ENCODE results near the gene NRDC. TPM values are rescaled to one million over a fixed set of nuclear protein-coding genes. Genes with fewer than 3 reads are reported as not detected.

The NRDC gene
- total RNA-seq, 1 experiment from 2014 or later: 147 TPM

DNA sequence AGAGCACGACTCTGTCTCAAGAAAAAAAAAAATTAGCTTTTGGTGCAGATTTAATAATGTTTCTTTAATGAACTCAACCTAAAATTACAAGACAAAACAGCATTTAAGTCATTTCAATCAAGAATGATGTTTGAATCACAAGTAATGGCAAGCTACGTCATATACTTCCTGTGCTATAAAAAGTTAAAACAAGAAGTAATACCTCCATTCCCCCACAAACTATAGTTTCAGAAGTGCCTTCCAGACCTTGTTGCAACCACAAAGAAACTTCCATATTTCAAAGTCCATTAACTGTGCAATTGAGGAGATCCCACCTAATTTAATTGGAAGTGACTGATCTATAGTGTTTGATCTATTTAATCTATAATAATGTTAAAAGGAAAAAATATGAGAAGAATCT is 15.1 kb downstream of the NRDC start:
- H4K8ac ChIP-seq (replicated peaks; ENCODE audit: insufficient read length, low read depth, low read length): no peak overlapping the region
- H3K9ac ChIP-seq (ENCODE audit: extremely low read depth, insufficient read length, low read length): no peak overlapping the region
- no peak overlapping the region for H4K91ac ChIP-seq (ENCODE audit: insufficient read length, low read depth, low read length)
- H3K79me1 ChIP-seq (ENCODE audit: insufficient read depth, low read depth, low read length, poor library complexity, severe bottlenecking): peaks cover 14% of the 10 kb centered on the region
- no peak overlapping the region for H3K56ac ChIP-seq (ENCODE audit: insufficient read length, low read depth, low read length)
- H2AFZ ChIP-seq (ENCODE audit: low read length): no peak overlapping the region
- H3K9me3 ChIP-seq (ENCODE audit: control insufficient read depth, low read depth, low read length): no peaks in the 10 kb centered on the region
- H3T11ph ChIP-seq (ENCODE audit: low read length): no peak overlapping the region
- H3K4me2 ChIP-seq (ENCODE audit: insufficient read depth, insufficient read length, low read length): no peak overlapping the region
- no peaks in the 10 kb centered on the region for H4K20me1 ChIP-seq (ENCODE audit: control insufficient read depth, insufficient read depth, insufficient read length)
- no peak for DNase-seq
- TF ChIP-seq, protein P1, sequence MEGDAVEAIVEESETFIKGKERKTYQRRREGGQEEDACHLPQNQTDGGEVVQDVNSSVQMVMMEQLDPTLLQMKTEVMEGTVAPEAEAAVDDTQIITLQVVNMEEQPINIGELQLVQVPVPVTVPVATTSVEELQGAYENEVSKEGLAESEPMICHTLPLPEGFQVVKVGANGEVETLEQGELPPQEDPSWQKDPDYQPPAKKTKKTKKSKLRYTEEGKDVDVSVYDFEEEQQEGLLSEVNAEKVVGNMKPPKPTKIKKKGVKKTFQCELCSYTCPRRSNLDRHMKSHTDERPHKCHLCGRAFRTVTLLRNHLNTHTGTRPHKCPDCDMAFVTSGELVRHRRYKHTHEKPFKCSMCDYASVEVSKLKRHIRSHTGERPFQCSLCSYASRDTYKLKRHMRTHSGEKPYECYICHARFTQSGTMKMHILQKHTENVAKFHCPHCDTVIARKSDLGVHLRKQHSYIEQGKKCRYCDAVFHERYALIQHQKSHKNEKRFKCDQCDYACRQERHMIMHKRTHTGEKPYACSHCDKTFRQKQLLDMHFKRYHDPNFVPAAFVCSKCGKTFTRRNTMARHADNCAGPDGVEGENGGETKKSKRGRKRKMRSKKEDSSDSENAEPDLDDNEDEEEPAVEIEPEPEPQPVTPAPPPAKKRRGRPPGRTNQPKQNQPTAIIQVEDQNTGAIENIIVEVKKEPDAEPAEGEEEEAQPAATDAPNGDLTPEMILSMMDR (conservative IDR thresholded peaks at IDR 0.05): no peak
- no peak overlapping the region for H2BK20ac ChIP-seq (ENCODE audit: low read depth, low read length, poor library complexity, severe bottlenecking)
- no peak overlapping the region for H3K4me3 Mint-ChIP-seq
- peaks cover 27% of the 10 kb centered on the region in 2 experiments for H3K4me1 Mint-ChIP-seq
- H3K9me3 Mint-ChIP-seq: no peaks in the 10 kb centered on the region
- peak overlapping the region in 2 of 3 experiments; percentile 27 to 88; a peak in 2 of 7 replicates for H3K27ac Mint-ChIP-seq
- H2BK12ac ChIP-seq (ENCODE audit: insufficient read length, low read depth, low read length): no peak overlapping the region
- no peaks in the 10 kb centered on the region for H3K27me3 ChIP-seq (ENCODE audit: insufficient read depth, low read length)
- H2BK5ac ChIP-seq (ENCODE audit: insufficient read length, low read length): no peak overlapping the region
- H3K27ac ChIP-seq (ENCODE audit: insufficient read length, low read depth, low read length): no peak overlapping the region
- no peak overlapping the region for H2AK5ac ChIP-seq (ENCODE audit: insufficient read length, low read length)
- H4K5ac ChIP-seq (ENCODE audit: insufficient read length, low read depth, low read length): no peak overlapping the region
- no peak overlapping the region for H3K18ac ChIP-seq (ENCODE audit: insufficient read length, low read depth, low read length)
- no peak overlapping the region for H2BK120ac ChIP-seq (ENCODE audit: low read depth, low read length, poor library complexity, severe bottlenecking)
- peaks cover 8% of the 10 kb centered on the region; the same call in 1 of the 2 replicates for H3K4me1 ChIP-seq (ENCODE audit: insufficient read depth, low read length)
- no peaks in the 10 kb centered on the region for H3K27me3 Mint-ChIP-seq (ENCODE audit: low read depth)
- no peak overlapping the region for H3K23ac ChIP-seq (ENCODE audit: insufficient read length, low read depth, low read length)
- H3K14ac ChIP-seq (ENCODE audit: insufficient read depth, low read length): no peak overlapping the region
- no peak overlapping the region for H3K4ac ChIP-seq (ENCODE audit: low read depth, low read length)
- WGBS (ENCODE audit: extremely low coverage, insufficient read length, low lambda C conversion rate): no CpG with 5 or more reads among the region's 2 CpGs
- H3K23me2 ChIP-seq (ENCODE audit: insufficient read length, low read depth, low read length, poor library complexity, severe bottlenecking): no peaks in the 10 kb centered on the region
- H3K79me2 ChIP-seq (ENCODE audit: insufficient read depth, low read length): no peaks in the 10 kb centered on the region; the same call in 1 of the 2 replicates
- no peaks in the 10 kb centered on the region for H3K36me3 Mint-ChIP-seq (ENCODE audit: insufficient read depth in 1 of 3, low read depth in 3 of 3)
- no peak overlapping the region for H2BK15ac ChIP-seq (ENCODE audit: low read depth, low read length)

Measured in H9 (cell line).